Astrocyte of the spinal cord (primary cell): ENCODE data around the gene BBC3.
"Not testable (repeated sequence)": the region's sequence is repeated elsewhere in the genome, so short reads cannot be mapped to it uniquely, and the experiment has no call there.

Experiments used
- DNase-seq: peaks from one replicate; pipeline ENCODE4 v3.0.0; 2011; ENCODE audit warnings: low read depth, low spot score
- H3K4me3 ChIP-seq: 2 replicates; pipeline ENCODE4 v1.5.1; 2011; ENCODE audit warnings: low read depth, mild to moderate bottlenecking, low read length, moderate library complexity
- CTCF ChIP-seq: IDR thresholded peaks from 2 replicates; pipeline ENCODE4 v1.5.1; 2012; ENCODE audit warnings: low read depth, mild to moderate bottlenecking, low read length, inconsistent platforms
- in situ Hi-C: cut with HindIII; loops from 2 replicates; pipeline ENCODE4 v1.10.0; 2017; ENCODE audit warnings: low sequenced_read_pairs

The BBC3 gene

GRCh38 chr19:47257411-47258169 lies 26.6 kb upstream of the BBC3 start:
- H3K4me3 ChIP-seq: peak overlapping the region; percentile 66
- no peak for DNase-seq
- in situ Hi-C loops: no loop called here
- no peak for TF ChIP-seq CTCF

- in situ Hi-C loops: no loop called here
- H3K4me3 ChIP-seq: peak overlapping the region; percentile 66
- DNase-seq: peak; percentile 99
Observed at GRCh38 chr19:47256693-47257410, 25.9 kb upstream of the BBC3 start.

GRCh38 chr19:47255879-47256692 lies 25.1 kb upstream of the BBC3 start, which contains the start of gene CCDC9:
CCDC9 (plus strand) TSS chr19:47256525; CDS start chr19:47258401, 1,876 bp downstream.
- TF ChIP-seq CTCF: no peak
- H3K4me3 ChIP-seq: peak within 1 kb of the TSS; percentile 66
- peak; percentile 97 for DNase-seq
- in situ Hi-C loops: no loop called here

More at GRCh38 chr19:47256693-47257410, 25.9 kb upstream of the BBC3 start:
- TF ChIP-seq CTCF: no peak

- H3K4me3 ChIP-seq: no peak overlapping the region
- TF ChIP-seq CTCF: no peak
- in situ Hi-C loops: no loop called here
- DNase-seq: no peak
Observed at GRCh38 chr19:47253970-47254369, 23.0 kb upstream of the BBC3 start.

- DNase-seq: peak; percentile 84
- no peak overlapping the region for H3K4me3 ChIP-seq
- in situ Hi-C loops: no loop called here
- no peak for TF ChIP-seq CTCF
Observed at GRCh38 chr19:47253467-47253881, 22.5 kb upstream of the BBC3 start.

GRCh38 chr19:47253016-47253415 lies 22.0 kb upstream of the BBC3 start:
- DNase-seq, in situ Hi-C loops, H3K4me3 ChIP-seq: not testable (repeated sequence)
